Testis (tissue), 2 donors: ENCODE measurements around the gene CDH23.

Source experiments
- CTCF ChIP-seq, 3 experiments: fragments of 450-650 bp in 2 of 3; fragments of 200-600 bp in 1 of 3; sonication (generic) in 1 of 3; IDR thresholded peaks; one replicate each; pipeline ENCODE4 v1.5.1; 2016 to 2019; ENCODE audit warnings: antibody characterized with exemption in 3 of 3, mild to moderate bottlenecking in 2 of 3, moderate library complexity in 1 of 3
- POLR2A ChIP-seq: fragments of 450-650 bp; IDR thresholded peaks from one replicate; pipeline ENCODE4 v1.6.1; 2017; ENCODE audit warnings: antibody characterized with exemption, mild to moderate bottlenecking, moderate library complexity

GRCh38 chr10:71614946-71615345 is 218.2 kb downstream of the CDH23 start:
- TF ChIP-seq POLR2A (no peak), CTCF (IDR thresholded peaks at IDR 0.05) (no peak)
